ENCODE data around the gene ASXL2.

ASXL2 gene

GRCh38 chr2:25844089-25844488 is 34.2 kb downstream of the ASXL2 start:
- no peaks in the 10 kb centered on the region for H3K27me3 ChIP-seq (replicated peaks; ENCODE audit: insufficient read depth, low read length)
- no peaks in the 10 kb centered on the region for H3K9me2 ChIP-seq (replicated peaks; ENCODE audit: insufficient read depth, low read length)
- no peak for TF ChIP-seq EZH2phosphoT487 (IDR thresholded peaks at IDR 0.05; ENCODE audit: low read length)
- no peak for TF ChIP-seq EZH2 (optimal IDR thresholded peaks at IDR 0.05; ENCODE audit: low read depth, low read length)
- no peaks in the 10 kb centered on the region for H3K4me1 ChIP-seq (ENCODE audit: low read length)
- no peak overlapping the region for H3K4me3 ChIP-seq (ENCODE audit: low read length)
- H2AFZ ChIP-seq (ENCODE audit: low read length): no peak overlapping the region
- no peak for DNase-seq
- H3K27ac ChIP-seq (ENCODE audit: low read length): no peak overlapping the region
- H3F3A ChIP-seq (ENCODE audit: insufficient read depth, low read length): no peaks in the 10 kb centered on the region
- peaks cover 33% of the 10 kb centered on the region for H3K79me2 ChIP-seq (ENCODE audit: low read length)
- H4K20me1 ChIP-seq (ENCODE audit: insufficient read depth, low read length): no peaks in the 10 kb centered on the region
- H3K9ac ChIP-seq (ENCODE audit: low read length): no peak overlapping the region
- no peak overlapping the region for H3K4me2 ChIP-seq (ENCODE audit: low read depth, low read length)
- no peaks in the 10 kb centered on the region for H3K9me3 ChIP-seq (replicated peaks; ENCODE audit: insufficient read depth, low read length)
- H3K36me3 ChIP-seq (replicated peaks; ENCODE audit: insufficient read depth, low read length): no peaks in the 10 kb centered on the region; the same call in 1 of the 2 replicates

GRCh38 chr2:25842155-25842554 is 36.1 kb downstream of the ASXL2 start:
- no peak for TF ChIP-seq EZH2phosphoT487 (IDR thresholded peaks at IDR 0.05; ENCODE audit: low read length)
- TF ChIP-seq EZH2 (optimal IDR thresholded peaks at IDR 0.05; ENCODE audit: low read depth, low read length): no peak
- no peak for TF ChIP-seq CTCF (IDR thresholded peaks at IDR 0.05; ENCODE audit: low read length)
- no peak overlapping the region for H3K4me2 ChIP-seq (ENCODE audit: low read depth, low read length)
- no peak overlapping the region for H2AFZ ChIP-seq (ENCODE audit: low read length)
- peaks cover 20% of the 10 kb centered on the region for H3K79me2 ChIP-seq (ENCODE audit: low read length)
- H3F3A ChIP-seq (ENCODE audit: insufficient read depth, low read length): no peaks in the 10 kb centered on the region
- no peaks in the 10 kb centered on the region for H4K20me1 ChIP-seq (ENCODE audit: insufficient read depth, low read length)
- no peaks in the 10 kb centered on the region for H3K4me1 ChIP-seq (ENCODE audit: low read length)
- no peak overlapping the region for H3K9ac ChIP-seq (ENCODE audit: low read length)
- no peak overlapping the region for H3K27ac ChIP-seq (ENCODE audit: low read length)
- H3K9me2 ChIP-seq (replicated peaks; ENCODE audit: insufficient read depth, low read length): no peaks in the 10 kb centered on the region
- no peaks in the 10 kb centered on the region for H3K9me3 ChIP-seq (replicated peaks; ENCODE audit: insufficient read depth, low read length)
- no peak overlapping the region for H3K4me3 ChIP-seq (ENCODE audit: low read length)
- no peak for DNase-seq
- H3K36me3 ChIP-seq (replicated peaks; ENCODE audit: insufficient read depth, low read length): no peaks in the 10 kb centered on the region; the same call in 1 of the 2 replicates
- no peaks in the 10 kb centered on the region for H3K27me3 ChIP-seq (replicated peaks; ENCODE audit: insufficient read depth, low read length)

GRCh38 chr2:25838152-25838756 is 40.0 kb downstream of the ASXL2 start:
- no peaks in the 10 kb centered on the region for H3K9me3 ChIP-seq (replicated peaks; ENCODE audit: insufficient read depth, low read length)
- H3F3A ChIP-seq (ENCODE audit: insufficient read depth, low read length): no peaks in the 10 kb centered on the region
- H4K20me1 ChIP-seq (ENCODE audit: insufficient read depth, low read length): no peaks in the 10 kb centered on the region
- no peak overlapping the region for H3K9ac ChIP-seq (ENCODE audit: low read length)
- no peaks in the 10 kb centered on the region for H3K27me3 ChIP-seq (replicated peaks; ENCODE audit: insufficient read depth, low read length)
- DNase-seq: no peak
- no peak overlapping the region for H3K4me3 ChIP-seq (ENCODE audit: low read length)
- peaks cover 14% of the 10 kb centered on the region; the same call in 1 of the 2 replicates for H3K79me2 ChIP-seq (ENCODE audit: low read length)
- H3K4me1 ChIP-seq (ENCODE audit: low read length): no peaks in the 10 kb centered on the region
- no peaks in the 10 kb centered on the region for H3K36me3 ChIP-seq (replicated peaks; ENCODE audit: insufficient read depth, low read length)
- TF ChIP-seq CTCF (IDR thresholded peaks at IDR 0.05; ENCODE audit: low read length) (no peak), EZH2 (optimal IDR thresholded peaks at IDR 0.05; ENCODE audit: low read depth, low read length) (no peak), EZH2phosphoT487 (IDR thresholded peaks at IDR 0.05; ENCODE audit: low read length) (no peak)
- H2AFZ ChIP-seq (ENCODE audit: low read length): no peak overlapping the region
- H3K27ac ChIP-seq (ENCODE audit: low read length): no peak overlapping the region
- H3K4me2 ChIP-seq (ENCODE audit: low read depth, low read length): no peak overlapping the region
- no peaks in the 10 kb centered on the region for H3K9me2 ChIP-seq (replicated peaks; ENCODE audit: insufficient read depth, low read length)

- no peak for DNase-seq
- Histone ChIP-seq H3K27ac (ENCODE audit: low read length) (no peak overlapping the region), H3K4me2 (ENCODE audit: low read depth, low read length) (no peak overlapping the region), H2AFZ (ENCODE audit: low read length) (no peak overlapping the region), H3K9ac (ENCODE audit: low read length) (no peak overlapping the region), H3K9me2 (replicated peaks; ENCODE audit: insufficient read depth, low read length) (no peaks in the 10 kb centered on the region), H3K27me3 (replicated peaks; ENCODE audit: insufficient read depth, low read length) (no peaks in the 10 kb centered on the region), H3K4me1 (ENCODE audit: low read length) (no peaks in the 10 kb centered on the region), H3K79me2 (ENCODE audit: low read length) (peaks cover 12% of the 10 kb centered on the region; the same call in 1 of the 2 replicates), H4K20me1 (ENCODE audit: insufficient read depth, low read length) (no peaks in the 10 kb centered on the region), H3K9me3 (replicated peaks; ENCODE audit: insufficient read depth, low read length) (no peaks in the 10 kb centered on the region), H3K36me3 (replicated peaks; ENCODE audit: insufficient read depth, low read length) (no peaks in the 10 kb centered on the region), H3F3A (ENCODE audit: insufficient read depth, low read length) (no peaks in the 10 kb centered on the region), H3K4me3 (ENCODE audit: low read length) (no peak overlapping the region)
- TF ChIP-seq CTCF (IDR thresholded peaks at IDR 0.05; ENCODE audit: low read length) (no peak), EZH2phosphoT487 (IDR thresholded peaks at IDR 0.05; ENCODE audit: low read length) (no peak), EZH2 (optimal IDR thresholded peaks at IDR 0.05; ENCODE audit: low read depth, low read length) (no peak)
These were observed 42.4 kb downstream of the ASXL2 start for GRCh38 chr2:25835906-25836305.
